ENCODE data around the gene SLC35D3.
"Not testable (repeated sequence)": the region's sequence is repeated elsewhere in the genome, so short reads cannot be mapped to it uniquely, and the experiment has no call there.

Gene SLC35D3

DNA sequence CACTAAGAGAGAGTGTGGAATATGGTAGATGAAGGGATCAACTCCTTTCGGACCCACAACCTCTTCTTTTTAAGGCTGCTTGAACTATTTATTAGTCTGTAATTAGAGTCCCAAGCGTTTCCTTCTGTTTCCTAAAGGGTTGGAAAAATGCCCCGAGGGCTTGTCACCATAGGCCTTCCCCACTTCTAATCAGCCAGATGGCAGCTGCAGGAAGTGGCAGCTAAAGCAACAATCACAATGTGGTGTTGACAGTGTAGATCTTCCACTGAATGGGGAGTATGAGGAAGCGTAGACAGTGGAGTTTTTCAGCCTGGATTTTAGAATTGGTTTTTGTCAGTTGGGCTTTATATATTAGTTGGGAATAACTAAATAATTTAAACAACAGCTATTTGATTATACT is 40.6 kb downstream of the SLC35D3 start:
- Histone ChIP-seq H3K9me3 (ENCODE audit: control insufficient read depth in 1 of 2, low read length in 2 of 2) (no peaks in the 10 kb centered on the region), H3K4me1 (ENCODE audit: control insufficient read depth in 1 of 2, insufficient read depth in 2 of 2, low read length in 2 of 2) (peaks cover 29 to 33% of the 10 kb centered on the region in 2 donors), H3K27me3 (ENCODE audit: control insufficient read depth in 1 of 2, insufficient read depth in 2 of 2, low read length in 2 of 2) (no peaks in the 10 kb centered on the region), H3K36me3 (ENCODE audit: control insufficient read depth in 1 of 2, insufficient read depth in 2 of 2, low read length in 2 of 2) (no peaks in the 10 kb centered on the region), H3K9ac (ENCODE audit: low read depth in 1 of 2, low read length in 2 of 2) (no peak overlapping the region), H3K27ac (ENCODE audit: low read depth, low read length) (no peak overlapping the region), H3K4me3 (ENCODE audit: low read depth in 1 of 2, low read length in 2 of 2) (no peak overlapping the region)

DNA sequence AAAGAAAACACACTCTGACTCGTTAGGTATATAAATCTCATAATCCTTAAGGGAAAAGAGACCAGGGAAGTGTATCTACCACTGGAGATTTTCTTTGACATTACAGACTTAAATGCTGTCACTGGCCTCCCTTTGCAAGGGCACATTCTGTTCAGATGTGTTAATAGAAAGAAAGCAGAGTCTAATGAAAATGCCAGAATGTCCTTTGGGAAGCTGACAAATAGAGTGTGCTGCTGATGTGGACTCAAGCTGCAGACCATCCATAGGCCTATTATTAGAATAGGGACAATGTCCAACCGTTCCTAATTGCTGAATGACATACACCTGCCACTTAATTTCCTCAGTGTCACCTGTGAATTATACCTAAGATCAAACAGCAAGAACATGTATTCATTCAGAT is 41.2 kb downstream of the SLC35D3 start:
- H3K9me3 ChIP-seq (ENCODE audit: control insufficient read depth in 1 of 2, low read length in 2 of 2) = no peaks in the 10 kb centered on the region
- H3K9ac ChIP-seq (ENCODE audit: low read depth in 1 of 2, low read length in 2 of 2) = no peak overlapping the region
- no peaks in the 10 kb centered on the region for H3K27me3 ChIP-seq (ENCODE audit: control insufficient read depth in 1 of 2, insufficient read depth in 2 of 2, low read length in 2 of 2)
- no peaks in the 10 kb centered on the region for H3K36me3 ChIP-seq (ENCODE audit: control insufficient read depth in 1 of 2, insufficient read depth in 2 of 2, low read length in 2 of 2)
- peaks cover 29 to 39% of the 10 kb centered on the region in 2 donors for H3K4me1 ChIP-seq (ENCODE audit: control insufficient read depth in 1 of 2, insufficient read depth in 2 of 2, low read length in 2 of 2)
- H3K27ac ChIP-seq (ENCODE audit: low read depth, low read length) = no peak overlapping the region
- H3K4me3 ChIP-seq (ENCODE audit: low read depth in 1 of 2, low read length in 2 of 2) = no peak overlapping the region

DNA sequence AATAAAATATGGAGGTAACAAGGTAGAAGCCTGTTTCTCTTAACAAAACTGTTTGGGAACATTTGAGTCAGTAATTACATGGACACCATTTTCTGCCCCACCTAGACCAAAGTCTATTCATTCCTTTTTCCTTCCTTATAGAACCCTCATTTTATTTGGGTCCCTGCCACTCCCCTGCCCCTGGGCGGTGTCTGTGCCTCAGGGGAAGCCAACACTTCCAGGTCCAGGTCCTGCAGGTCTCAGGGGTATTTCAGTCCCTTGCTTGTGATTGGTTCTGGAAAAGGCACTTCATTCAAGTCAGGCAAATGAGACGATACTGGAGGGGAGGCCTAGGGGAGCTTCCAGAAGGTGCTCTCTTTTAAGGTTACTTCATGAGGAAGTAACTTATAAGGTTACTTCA is 42.3 kb downstream of the SLC35D3 start:
- Histone ChIP-seq H3K27me3 (ENCODE audit: control insufficient read depth in 1 of 2, insufficient read depth in 2 of 2, low read length in 2 of 2) (no peaks in the 10 kb centered on the region), H3K36me3 (ENCODE audit: control insufficient read depth in 1 of 2, insufficient read depth in 2 of 2, low read length in 2 of 2) (no peaks in the 10 kb centered on the region), H3K27ac (ENCODE audit: low read depth, low read length) (no peak overlapping the region), H3K4me1 (ENCODE audit: control insufficient read depth in 1 of 2, insufficient read depth in 2 of 2, low read length in 2 of 2) (peaks cover 22 to 33% of the 10 kb centered on the region in 2 donors), H3K9me3 (ENCODE audit: control insufficient read depth in 1 of 2, low read length in 2 of 2) (no peaks in the 10 kb centered on the region), H3K9ac (ENCODE audit: low read depth in 1 of 2, low read length in 2 of 2) (no peak overlapping the region), H3K4me3 (ENCODE audit: low read depth in 1 of 2, low read length in 2 of 2) (no peak overlapping the region)

DNA sequence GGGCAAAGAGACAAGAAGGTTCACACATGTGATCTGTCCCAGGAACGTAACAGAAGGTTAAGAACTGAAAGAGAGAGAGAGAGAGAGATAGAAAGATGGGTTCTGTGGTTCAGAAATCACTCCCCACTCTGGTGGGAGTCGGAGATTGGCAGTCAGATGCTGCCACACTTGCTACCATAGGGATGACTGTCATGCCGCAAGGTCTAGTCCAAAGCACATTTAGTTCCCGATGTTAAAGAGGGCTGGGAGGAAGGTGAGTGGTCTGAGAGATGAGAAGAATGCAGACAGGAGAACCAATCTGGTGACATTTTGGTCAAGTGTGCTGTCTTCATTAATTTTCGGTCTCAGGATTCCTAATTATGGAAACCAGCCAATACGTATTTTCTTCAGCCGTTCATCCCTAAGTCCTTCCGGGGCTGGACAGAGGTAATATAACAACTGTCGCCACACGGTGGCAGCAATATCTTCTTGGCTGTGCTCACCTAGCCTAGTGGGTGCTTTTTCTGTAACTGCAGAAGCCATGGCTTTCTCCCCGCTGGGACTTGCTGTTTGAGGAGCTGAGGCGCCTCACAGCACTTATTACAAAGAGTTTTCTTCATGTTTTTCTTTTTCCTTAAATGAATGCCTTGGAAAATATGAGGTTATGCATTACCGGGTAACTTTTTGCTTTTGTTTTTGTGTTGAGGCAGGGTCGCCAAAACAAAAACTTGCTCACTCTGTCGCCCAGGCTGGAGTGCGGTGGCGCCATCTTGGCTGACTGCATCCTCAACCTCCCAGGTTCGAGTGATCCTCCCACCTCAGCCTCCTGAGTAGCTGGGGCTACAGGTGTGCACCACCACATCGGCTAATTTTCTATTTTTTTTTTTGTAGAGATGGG is 46.0 kb downstream of the SLC35D3 start:
- no peak overlapping the region for H3K9ac ChIP-seq (ENCODE audit: low read depth in 1 of 2, low read length in 2 of 2)
- H3K9me3 ChIP-seq (ENCODE audit: control insufficient read depth in 1 of 2, low read length in 2 of 2) = no peaks in the 10 kb centered on the region
- peaks cover 10 to 23% of the 10 kb centered on the region in 2 donors for H3K4me1 ChIP-seq (ENCODE audit: control insufficient read depth in 1 of 2, insufficient read depth in 2 of 2, low read length in 2 of 2)
- no peak overlapping the region for H3K4me3 ChIP-seq (ENCODE audit: low read depth in 1 of 2, low read length in 2 of 2)
- no peak overlapping the region for H3K27ac ChIP-seq (ENCODE audit: low read depth, low read length)
- H3K36me3 ChIP-seq (ENCODE audit: control insufficient read depth in 1 of 2, insufficient read depth in 2 of 2, low read length in 2 of 2) = no peaks in the 10 kb centered on the region
- no peaks in the 10 kb centered on the region for H3K27me3 ChIP-seq (ENCODE audit: control insufficient read depth in 1 of 2, insufficient read depth in 2 of 2, low read length in 2 of 2)

DNA sequence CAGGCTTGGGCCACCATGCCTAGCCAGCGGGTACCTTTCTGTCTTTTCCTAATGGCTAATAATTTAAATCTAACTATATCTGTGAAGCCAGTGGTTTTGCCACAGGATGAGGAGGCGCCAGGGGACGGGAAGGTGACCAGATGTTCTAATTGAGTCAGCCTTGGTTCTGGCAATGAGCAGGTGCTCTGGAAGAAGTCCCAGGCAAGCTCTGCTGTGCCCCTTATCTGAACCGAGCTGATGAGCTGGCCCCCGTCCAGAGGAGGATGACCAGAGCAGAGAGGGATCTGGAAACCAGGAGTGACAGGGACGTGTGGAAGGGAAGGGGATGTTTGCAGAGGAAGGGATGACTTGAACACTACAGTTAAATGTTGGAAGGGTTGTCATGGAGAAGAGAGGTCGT is 46.7 kb downstream of the SLC35D3 start:
- H3K27me3 ChIP-seq (ENCODE audit: control insufficient read depth in 1 of 2, insufficient read depth in 2 of 2, low read length in 2 of 2) = no peaks in the 10 kb centered on the region
- no peak overlapping the region for H3K9ac ChIP-seq (ENCODE audit: low read depth in 1 of 2, low read length in 2 of 2)
- no peaks in the 10 kb centered on the region for H3K9me3 ChIP-seq (ENCODE audit: control insufficient read depth in 1 of 2, low read length in 2 of 2)
- no peaks in the 10 kb centered on the region for H3K36me3 ChIP-seq (ENCODE audit: control insufficient read depth in 1 of 2, insufficient read depth in 2 of 2, low read length in 2 of 2)
- peaks cover 4 to 15% of the 10 kb centered on the region in 2 donors for H3K4me1 ChIP-seq (ENCODE audit: control insufficient read depth in 1 of 2, insufficient read depth in 2 of 2, low read length in 2 of 2)
- no peak overlapping the region for H3K27ac ChIP-seq (ENCODE audit: low read depth, low read length)
- H3K4me3 ChIP-seq (ENCODE audit: low read depth in 1 of 2, low read length in 2 of 2) = no peak overlapping the region

DNA sequence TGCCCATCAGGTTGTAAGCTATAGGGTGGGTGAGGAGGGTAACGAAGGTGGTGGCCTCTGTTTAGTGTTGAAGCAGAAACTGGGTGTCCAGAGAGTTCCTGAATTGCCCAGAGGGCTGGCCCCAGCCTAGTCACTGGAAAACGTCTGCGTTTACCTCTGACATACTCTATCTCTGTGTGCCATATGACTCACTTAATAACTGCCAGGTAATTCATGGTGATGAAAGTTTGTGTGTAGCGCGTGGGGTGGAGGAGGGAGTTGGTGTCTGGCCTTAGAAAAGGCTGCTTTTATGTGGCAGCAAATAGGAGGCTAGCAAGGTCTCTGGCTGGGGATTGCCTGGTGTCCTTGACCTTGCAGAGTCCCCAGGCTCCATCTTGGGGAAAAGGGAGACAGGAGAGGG is 47.3 kb downstream of the SLC35D3 start:
- no peak overlapping the region for H3K9ac ChIP-seq (ENCODE audit: low read depth in 1 of 2, low read length in 2 of 2)
- H3K27ac ChIP-seq (ENCODE audit: low read depth, low read length) = no peak overlapping the region
- no peaks in the 10 kb centered on the region for H3K36me3 ChIP-seq (ENCODE audit: control insufficient read depth in 1 of 2, insufficient read depth in 2 of 2, low read length in 2 of 2)
- H3K4me1 ChIP-seq (ENCODE audit: control insufficient read depth in 1 of 2, insufficient read depth in 2 of 2, low read length in 2 of 2) = peaks cover 0 to 11% of the 10 kb centered on the region in 2 donors
- H3K27me3 ChIP-seq (ENCODE audit: control insufficient read depth in 1 of 2, insufficient read depth in 2 of 2, low read length in 2 of 2) = no peaks in the 10 kb centered on the region
- no peak overlapping the region for H3K4me3 ChIP-seq (ENCODE audit: low read depth in 1 of 2, low read length in 2 of 2)
- H3K9me3 ChIP-seq (ENCODE audit: control insufficient read depth in 1 of 2, low read length in 2 of 2) = no peaks in the 10 kb centered on the region

DNA sequence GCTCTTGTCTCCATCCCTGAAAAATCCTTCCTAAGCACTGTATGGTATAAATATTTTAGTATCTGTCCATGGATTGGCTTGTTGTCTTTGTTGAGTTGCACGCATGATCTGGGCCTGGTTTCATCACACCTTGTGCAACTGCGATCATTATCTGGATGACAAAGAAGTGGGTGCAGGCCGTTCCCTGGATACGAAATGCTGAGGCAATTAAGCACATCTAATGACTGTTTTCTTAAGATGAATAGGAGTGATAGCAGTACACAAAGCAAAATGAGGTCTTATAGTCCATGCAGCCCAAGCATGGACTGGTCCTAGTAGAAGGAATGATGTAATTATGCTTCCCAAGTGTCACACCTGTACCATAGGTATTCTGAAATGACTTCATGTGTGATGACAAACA is 47.8 kb downstream of the SLC35D3 start:
- Histone ChIP-seq H3K27me3 (ENCODE audit: control insufficient read depth in 1 of 2, insufficient read depth in 2 of 2, low read length in 2 of 2) (no peaks in the 10 kb centered on the region), H3K4me1 (ENCODE audit: control insufficient read depth in 1 of 2, insufficient read depth in 2 of 2, low read length in 2 of 2) (peaks cover 0 to 8% of the 10 kb centered on the region in 2 donors), H3K36me3 (ENCODE audit: control insufficient read depth in 1 of 2, insufficient read depth in 2 of 2, low read length in 2 of 2) (no peaks in the 10 kb centered on the region), H3K27ac (ENCODE audit: low read depth, low read length) (no peak overlapping the region), H3K4me3 (ENCODE audit: low read depth in 1 of 2, low read length in 2 of 2) (no peak overlapping the region), H3K9me3 (ENCODE audit: control insufficient read depth in 1 of 2, low read length in 2 of 2) (no peaks in the 10 kb centered on the region), H3K9ac (ENCODE audit: low read depth in 1 of 2, low read length in 2 of 2) (no peak overlapping the region)

GRCh38 chr6:136971609-136972008 is 49.5 kb downstream of the SLC35D3 start:
- H3K4me1 ChIP-seq (ENCODE audit: control insufficient read depth in 1 of 2, insufficient read depth in 2 of 2, low read length in 2 of 2) = peaks cover 0 to 8% of the 10 kb centered on the region in 2 donors
- H3K4me3 ChIP-seq (ENCODE audit: low read depth in 1 of 2, low read length in 2 of 2) = no peak overlapping the region

DNA sequence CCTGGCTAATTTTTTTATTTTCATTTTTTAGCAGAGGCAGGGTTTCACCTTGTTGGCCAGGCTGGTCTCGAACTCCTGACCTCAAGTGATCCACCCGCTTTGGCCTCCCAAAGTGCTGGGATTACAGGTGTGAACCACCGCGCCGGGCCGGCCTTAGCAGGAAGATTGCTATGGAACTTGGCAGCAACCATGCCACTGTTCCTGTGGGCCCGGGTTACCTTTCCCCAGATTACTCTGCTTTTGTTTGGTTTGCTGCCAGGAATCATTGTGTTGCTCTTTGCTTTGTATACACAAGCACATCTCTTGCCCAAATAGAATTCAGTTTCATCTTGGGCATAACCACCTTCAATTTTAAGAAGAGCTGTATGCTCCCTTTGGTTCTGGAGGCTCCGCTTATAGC is 51.7 kb downstream of the SLC35D3 start:
- not testable (repeated sequence) for H3K27me3 ChIP-seq (ENCODE audit: control insufficient read depth in 1 of 2, insufficient read depth in 2 of 2, low read length in 2 of 2); H3K27ac ChIP-seq (ENCODE audit: low read depth, low read length); H3K4me1 ChIP-seq (ENCODE audit: control insufficient read depth in 1 of 2, insufficient read depth in 2 of 2, low read length in 2 of 2); H3K4me3 ChIP-seq (ENCODE audit: low read depth in 1 of 2, low read length in 2 of 2); H3K36me3 ChIP-seq (ENCODE audit: control insufficient read depth in 1 of 2, insufficient read depth in 2 of 2, low read length in 2 of 2); H3K9ac ChIP-seq (ENCODE audit: low read depth in 1 of 2, low read length in 2 of 2); H3K9me3 ChIP-seq (ENCODE audit: control insufficient read depth in 1 of 2, low read length in 2 of 2)

More at GRCh38 chr6:136971609-136972008, 49.5 kb downstream of the SLC35D3 start:
- no peak overlapping the region for H3K27ac ChIP-seq (ENCODE audit: low read depth, low read length)
- no peaks in the 10 kb centered on the region for H3K36me3 ChIP-seq (ENCODE audit: control insufficient read depth in 1 of 2, insufficient read depth in 2 of 2, low read length in 2 of 2)
- H3K9me3 ChIP-seq (ENCODE audit: control insufficient read depth in 1 of 2, low read length in 2 of 2) = no peaks in the 10 kb centered on the region
- no peaks in the 10 kb centered on the region for H3K27me3 ChIP-seq (ENCODE audit: control insufficient read depth in 1 of 2, insufficient read depth in 2 of 2, low read length in 2 of 2)
- H3K9ac ChIP-seq (ENCODE audit: low read depth in 1 of 2, low read length in 2 of 2) = no peak overlapping the region
